ENCODE results near the gene CCDC127. TPM values are rescaled to one million over a fixed set of nuclear protein-coding genes. Genes with fewer than 3 reads are reported as not detected.

The CCDC127 gene
- total and polyA plus RNA-seq, 12 donors: 3.0 to 9.7 (median 6.5) TPM

- no peaks in the 10 kb centered on the region for H3K36me3 ChIP-seq (replicated peaks in 1 of 2)
- H3K9me3 ChIP-seq (replicated peaks in 1 of 3): no peaks in the 10 kb centered on the region
- no peak overlapping the region for H3K27ac ChIP-seq
- no peak for TF ChIP-seq CTCF (IDR thresholded peaks at IDR 0.05)
- no peak for TF ChIP-seq POLR2A (IDR thresholded peaks at IDR 0.05)
- peak in 1 of 7 donors; percentile 3 for DNase-seq
- intact Hi-C loops (cut with DNase I): no loop called here
- H3K27me3 ChIP-seq: no peaks in the 10 kb centered on the region
- WGBS, 4 donors: 79 to 100% (median 87%) methylated on average over 3 to 19 of the region's 19 CpGs
- no peaks in the 10 kb centered on the region for H3K4me1 ChIP-seq (replicated peaks in 1 of 2)
- no peak overlapping the region for H3K4me3 ChIP-seq
Observed at GRCh38 chr5:162190-162564, 55.8 kb downstream of the CCDC127 start.

GRCh38 chr5:161803-162110 is 56.2 kb downstream of the CCDC127 start:
- intact Hi-C loops (cut with DNase I): no loop called here
- no peaks in the 10 kb centered on the region for H3K9me3 ChIP-seq (replicated peaks in 1 of 3)

GRCh38 chr5:160921-161802 is 56.8 kb downstream of the CCDC127 start:
- Histone ChIP-seq H3K27me3 (no peaks in the 10 kb centered on the region), H3K9me3 (replicated peaks in 1 of 3) (no peaks in the 10 kb centered on the region), H3K4me1 (replicated peaks in 1 of 2) (no peaks in the 10 kb centered on the region), H3K27ac (no peak overlapping the region), H3K36me3 (replicated peaks in 1 of 2) (no peaks in the 10 kb centered on the region), H3K4me3 (no peak overlapping the region)
- intact Hi-C loops (cut with DNase I): no loop called here
- no peak for TF ChIP-seq POLR2A (IDR thresholded peaks at IDR 0.05)
- 81 to 86% (median 84%) methylated on average over 17 to 23 of the region's 23 CpGs for WGBS, 4 donors
- peak in 3 of 7 donors; percentile 1 to 5 (median 3) for DNase-seq

More at GRCh38 chr5:161803-162110, 56.2 kb downstream of the CCDC127 start:
- Histone ChIP-seq H3K36me3 (replicated peaks in 1 of 2) (no peaks in the 10 kb centered on the region), H3K27ac (no peak overlapping the region), H3K4me1 (replicated peaks in 1 of 2) (no peaks in the 10 kb centered on the region), H3K4me3 (no peak overlapping the region), H3K27me3 (no peaks in the 10 kb centered on the region)
- DNase-seq: peak in 1 of 7 donors; percentile 4
- no peak for TF ChIP-seq CTCF (IDR thresholded peaks at IDR 0.05)
- 81 to 93% (median 91%) methylated on average over 11 to 17 of the region's 17 CpGs; no CpG with 5 or more reads in 1 of the 4 donors for WGBS, 4 donors

- DNase-seq: peak in 2 of 7 donors; percentile 1 to 2
- 77 to 87% (median 82%) methylated on average over 14 of the region's 14 CpGs for WGBS, 4 donors
Observed at GRCh38 chr5:160173-160510, 57.8 kb downstream of the CCDC127 start.

More at GRCh38 chr5:160173-160510, 57.8 kb downstream of the CCDC127 start:
- TF ChIP-seq POLR2A (IDR thresholded peaks at IDR 0.05) (no peak), CTCF (IDR thresholded peaks at IDR 0.05) (no peak)
- intact Hi-C loops (cut with DNase I): no loop called here
- Histone ChIP-seq H3K9me3 (replicated peaks in 1 of 3) (no peaks in the 10 kb centered on the region), H3K4me3 (no peak overlapping the region), H3K4me1 (replicated peaks in 1 of 2) (no peaks in the 10 kb centered on the region), H3K36me3 (replicated peaks in 1 of 2) (no peaks in the 10 kb centered on the region), H3K27ac (no peak overlapping the region), H3K27me3 (no peaks in the 10 kb centered on the region)
